Right atrium auricular region (tissue), 2 donors: ENCODE measurements around the gene KIF1C. TPM values are rescaled to one million over a fixed set of nuclear protein-coding genes. Genes with fewer than 3 reads are reported as not detected.
A peak's percentile ranks its signal among the peaks of the same experiment; 100 is the strongest.

Experiments
- DNase-seq: peaks from one replicate; pipeline ENCODE4 v3.0.0-alpha.2; 2019; ENCODE audit warnings: low spot score
- H3K27ac ChIP-seq, 2 donors: fragments of 200-600 bp; sonication (generic); 1 replicate in 1 of 2; 2 replicates in 1 of 2; pipeline ENCODE4 v1.5.1; 2016 to 2019
- H3K27me3 ChIP-seq, 2 donors: fragments of 200-600 bp; sonication (generic); one replicate each; pipeline versions ENCODE4 v1.5.1 to v1.6.0; 2017 to 2019
- H3K36me3 ChIP-seq: fragments of 200-600 bp; sonication (generic); one replicate; pipeline ENCODE4 v1.5.1; 2016
- H3K4me1 ChIP-seq, 2 donors: fragments of 200-600 bp; sonication (generic); one replicate each; pipeline versions ENCODE4 v1.5.1 to v1.6.0; 2017 to 2019
- H3K4me3 ChIP-seq, 2 donors: fragments of 200-600 bp; sonication (generic); 1 replicate in 1 of 2; 2 replicates in 1 of 2; pipeline ENCODE4 v1.5.1; 2017 to 2019; ENCODE audit warnings: mild to moderate bottlenecking in 1 of 2, moderate library complexity in 1 of 2
- H3K9me3 ChIP-seq, 2 donors: fragments of 200-600 bp; sonication (generic); one replicate each; pipeline ENCODE4 v1.5.1; 2019
- CTCF ChIP-seq, 2 donors: fragments of 200-600 bp; sonication (generic); IDR thresholded peaks; one replicate each; pipeline ENCODE4 v1.5.1; 2019; ENCODE audit warnings: antibody characterized with exemption in 2 of 2
- total RNA-seq, 2 donors: library from RNA; depleted of rRNA; stranded (reverse); fragments of >200 nt; gene quantifications; one replicate each; pipeline ENCODE4 v1.1.0, GENCODE V29; 2016

KIF1C gene
- total RNA-seq = 100 to 1,000 TPM; 179 to 232 TPM

- peaks cover 17% of the 10 kb centered on the region for H3K36me3 ChIP-seq
- peak within 1 kb of the TSS; percentile 83 to 91 for H3K4me3 ChIP-seq
- peaks cover 0 to 38% of the 10 kb centered on the region in 2 donors for H3K4me1 ChIP-seq
- DNase-seq = peak; percentile 89
- no peaks in the 10 kb centered on the region for H3K9me3 ChIP-seq
- H3K27ac ChIP-seq = peak within 1 kb of the TSS; percentile 96 to 97
- TF ChIP-seq CTCF (IDR thresholded peaks at IDR 0.05) = peak in 1 of 2 donors; percentile 30
- no peaks in the 10 kb centered on the region for H3K27me3 ChIP-seq
These were observed at the start of gene KIF1C, which contains the start of gene INCA1 for GRCh38 chr17:4997302-4998026. TSS of gene KIF1C (plus strand) at chr17:4997950. CDS start at chr17:5000247, 2,297 bp downstream. TSS of gene INCA1 (minus strand) at chr17:4997522. CDS start at chr17:4994437, 3,085 bp downstream.

- H3K36me3 ChIP-seq = peaks cover 24% of the 10 kb centered on the region
- TF ChIP-seq CTCF (IDR thresholded peaks at IDR 0.05) = no peak
- peak; percentile 92 for DNase-seq
- peak within 1 kb of the TSS; percentile 98 to 100 for H3K27ac ChIP-seq
- peaks cover 0 to 67% of the 10 kb centered on the region in 2 donors for H3K4me1 ChIP-seq
- H3K9me3 ChIP-seq = no peaks in the 10 kb centered on the region
- H3K4me3 ChIP-seq = peak within 1 kb of the TSS; percentile 80 to 89
- no peaks in the 10 kb centered on the region for H3K27me3 ChIP-seq
These were observed 49.4 kb upstream of the KIF1C start, which contains the start of gene PFN1 for GRCh38 chr17:4948166-4948930. TSS of gene PFN1 (minus strand) at chr17:4948530. CDS start at chr17:4948394, 136 bp downstream.

GRCh38 chr17:4948931-4949320 lies 48.8 kb upstream of the KIF1C start:
- Histone ChIP-seq H3K27me3 (no peaks in the 10 kb centered on the region), H3K9me3 (no peaks in the 10 kb centered on the region), H3K36me3 (peaks cover 19% of the 10 kb centered on the region), H3K27ac (peak overlapping the region; percentile 98 to 100), H3K4me3 (peak overlapping the region; percentile 80 to 89), H3K4me1 (peaks cover 0 to 64% of the 10 kb centered on the region in 2 donors)
- peak; percentile 74 for DNase-seq
- TF ChIP-seq CTCF (IDR thresholded peaks at IDR 0.05) = no peak

GRCh38 chr17:4949321-4950074 lies 48.3 kb upstream of the KIF1C start:
- no peak for TF ChIP-seq CTCF (IDR thresholded peaks at IDR 0.05)

GRCh38 chr17:4950075-4950745 lies 47.5 kb upstream of the KIF1C start:
- Histone ChIP-seq H3K9me3 (no peaks in the 10 kb centered on the region), H3K27ac (peak overlapping the region; percentile 98 to 100), H3K4me3 (peak overlapping the region; percentile 80 to 89), H3K36me3 (peaks cover 9% of the 10 kb centered on the region), H3K27me3 (no peaks in the 10 kb centered on the region), H3K4me1 (peaks cover 0 to 51% of the 10 kb centered on the region in 2 donors)
- DNase-seq = no peak
- peak in 1 of 2 donors; percentile 9 for TF ChIP-seq CTCF (IDR thresholded peaks at IDR 0.05)

More at GRCh38 chr17:4949321-4950074, 48.3 kb upstream of the KIF1C start:
- Histone ChIP-seq H3K27ac (peak overlapping the region; percentile 98 to 100), H3K36me3 (peaks cover 15% of the 10 kb centered on the region), H3K4me1 (peaks cover 0 to 58% of the 10 kb centered on the region in 2 donors), H3K9me3 (no peaks in the 10 kb centered on the region), H3K27me3 (no peaks in the 10 kb centered on the region), H3K4me3 (peak overlapping the region; percentile 80 to 89)
- peak; percentile 82 for DNase-seq
